HepG2 (cell line): ENCODE data around the gene ABT1. TPM values are rescaled to one million over a fixed set of nuclear protein-coding genes. Genes with fewer than 3 reads are reported as not detected.

Experiments used
- ARID5B ChIP-seq: IDR thresholded peaks from 2 replicates; pipeline ENCODE4 v1.4.0; 2020; ENCODE audit warnings: mild to moderate bottlenecking, missing genetic modification reagents
- KAT2B ChIP-seq: fragments of 150-350 bp; IDR thresholded peaks from 2 replicates; pipeline ENCODE4 v1.6.1; 2014; ENCODE audit warnings: low read depth, low read length, borderline replicate concordance
- KDM5B ChIP-seq: sonication (generic); formaldehyde crosslinking; IDR thresholded peaks from 2 replicates; pipeline ENCODE4 v1.4.0; 2020; ENCODE audit warnings: missing genetic modification reagents, mild to moderate bottlenecking, borderline replicate concordance
- KLF9 ChIP-seq: IDR thresholded peaks from 2 replicates; pipeline ENCODE4 v1.6.1; 2016; ENCODE audit warnings: low read depth
- NCOA1 ChIP-seq: sonication (generic); formaldehyde crosslinking; IDR thresholded peaks from 2 replicates; pipeline ENCODE4 v1.9.0; 2021; ENCODE audit warnings: missing genetic modification reagents
- NCOA2 ChIP-seq: sonication (generic); formaldehyde crosslinking; IDR thresholded peaks from 2 replicates; pipeline ENCODE4 v1.8.0; 2022; ENCODE audit warnings: inconsistent platforms
- RAD21 ChIP-seq: fragments of 450-650 bp; formaldehyde crosslinking; IDR thresholded peaks from 2 replicates; pipeline ENCODE4 v1.5.0; 2020; ENCODE audit warnings: mild to moderate bottlenecking
- SALL1 ChIP-seq: sonication (generic); formaldehyde crosslinking; IDR thresholded peaks from 2 replicates; pipeline ENCODE4 v1.8.0; 2022; ENCODE audit warnings: mild to moderate bottlenecking, missing genetic modification reagents
- TRIM24 ChIP-seq: sonication (generic); formaldehyde crosslinking; IDR thresholded peaks from 2 replicates; pipeline ENCODE4 v1.8.0; 2022; ENCODE audit warnings: mild to moderate bottlenecking, missing genetic modification reagents
- ZMYM4 ChIP-seq: sonication (generic); formaldehyde crosslinking; IDR thresholded peaks from 2 replicates; pipeline ENCODE4 v1.8.1; 2023; ENCODE audit warnings: mild to moderate bottlenecking, missing genetic modification reagents
- ZNF549 ChIP-seq: sonication (generic); formaldehyde crosslinking; IDR thresholded peaks from 2 replicates; pipeline ENCODE4 v1.5.0; 2020; ENCODE audit warnings: missing genetic modification reagents
- ZNF574 ChIP-seq: sonication (generic); formaldehyde crosslinking; IDR thresholded peaks from 2 replicates; pipeline ENCODE4 v1.4.0; 2020; ENCODE audit warnings: missing genetic modification reagents
- ZNF629 ChIP-seq: sonication (generic); formaldehyde crosslinking; conservative IDR thresholded peaks from 2 replicates; pipeline ENCODE4 v1.5.0; 2020; ENCODE audit warnings: missing genetic modification reagents
- polyA plus RNA-seq, 8 experiments: library from polyadenylated mRNA; depleted of rRNA in 3 of 8; stranded (reverse) in 7 of 8; unstranded in 1 of 8; fragments of >200 nt; fragmentation: Illumina TruSeq in 4 of 8; extraction: Trizol in 4 of 8; gene quantifications; 2 replicates each; pipeline versions ENCODE4 v1.2.1 to v1.2.3, GENCODE V29; 2011 to 2016; ENCODE audit warnings: low read depth in 4 of 8, missing spikeins in 1 of 8, mixed read lengths in 1 of 8; ENCODE audit not compliant: insufficient read depth in 1 of 8
- total RNA-seq, 5 experiments: library from RNA; depleted of rRNA; stranded (reverse); fragments of >200 nt; fragmentation: Illumina TruSeq; extraction: Trizol; gene quantifications; 2 replicates each; pipeline ENCODE4 v1.2.3, GENCODE V29; 2016; ENCODE audit warnings: low read depth in 1 of 5
- TF ChIP-seq, protein P1 (sequence below): sonication (generic); formaldehyde crosslinking; IDR thresholded peaks from 2 replicates; pipeline ENCODE4 v1.4.0; 2020; ENCODE audit warnings: mild to moderate bottlenecking, missing genetic modification reagents

Gene ABT1
- total and polyA plus RNA-seq, 2 of the 13 experiments (the other 11 are each of a cell fraction or from before 2014, with no cell fraction given): 38.4 TPM

GRCh38 chr6:26550250-26550993, 46.3 kb upstream of the ABT1 start (continued):
- peak; percentile 44; the same call in 1 of the 2 replicates for TF ChIP-seq NCOA1 (CRISPR knock-in tag)
- TF ChIP-seq KAT2B: no peak
- peak; percentile 76; the same call in 1 of the 2 replicates for TF ChIP-seq KDM5B (CRISPR knock-in tag)
- TF ChIP-seq ZNF574: peak; percentile 94
- no peak for TF ChIP-seq ZNF549 (CRISPR knock-in tag)
- no peak for TF ChIP-seq ZNF629
- no peak for TF ChIP-seq TRIM24
- peak; percentile 92 for TF ChIP-seq SALL1 (CRISPR knock-in tag)
- peak; percentile 81 for TF ChIP-seq ARID5B
- TF ChIP-seq, protein P1, sequence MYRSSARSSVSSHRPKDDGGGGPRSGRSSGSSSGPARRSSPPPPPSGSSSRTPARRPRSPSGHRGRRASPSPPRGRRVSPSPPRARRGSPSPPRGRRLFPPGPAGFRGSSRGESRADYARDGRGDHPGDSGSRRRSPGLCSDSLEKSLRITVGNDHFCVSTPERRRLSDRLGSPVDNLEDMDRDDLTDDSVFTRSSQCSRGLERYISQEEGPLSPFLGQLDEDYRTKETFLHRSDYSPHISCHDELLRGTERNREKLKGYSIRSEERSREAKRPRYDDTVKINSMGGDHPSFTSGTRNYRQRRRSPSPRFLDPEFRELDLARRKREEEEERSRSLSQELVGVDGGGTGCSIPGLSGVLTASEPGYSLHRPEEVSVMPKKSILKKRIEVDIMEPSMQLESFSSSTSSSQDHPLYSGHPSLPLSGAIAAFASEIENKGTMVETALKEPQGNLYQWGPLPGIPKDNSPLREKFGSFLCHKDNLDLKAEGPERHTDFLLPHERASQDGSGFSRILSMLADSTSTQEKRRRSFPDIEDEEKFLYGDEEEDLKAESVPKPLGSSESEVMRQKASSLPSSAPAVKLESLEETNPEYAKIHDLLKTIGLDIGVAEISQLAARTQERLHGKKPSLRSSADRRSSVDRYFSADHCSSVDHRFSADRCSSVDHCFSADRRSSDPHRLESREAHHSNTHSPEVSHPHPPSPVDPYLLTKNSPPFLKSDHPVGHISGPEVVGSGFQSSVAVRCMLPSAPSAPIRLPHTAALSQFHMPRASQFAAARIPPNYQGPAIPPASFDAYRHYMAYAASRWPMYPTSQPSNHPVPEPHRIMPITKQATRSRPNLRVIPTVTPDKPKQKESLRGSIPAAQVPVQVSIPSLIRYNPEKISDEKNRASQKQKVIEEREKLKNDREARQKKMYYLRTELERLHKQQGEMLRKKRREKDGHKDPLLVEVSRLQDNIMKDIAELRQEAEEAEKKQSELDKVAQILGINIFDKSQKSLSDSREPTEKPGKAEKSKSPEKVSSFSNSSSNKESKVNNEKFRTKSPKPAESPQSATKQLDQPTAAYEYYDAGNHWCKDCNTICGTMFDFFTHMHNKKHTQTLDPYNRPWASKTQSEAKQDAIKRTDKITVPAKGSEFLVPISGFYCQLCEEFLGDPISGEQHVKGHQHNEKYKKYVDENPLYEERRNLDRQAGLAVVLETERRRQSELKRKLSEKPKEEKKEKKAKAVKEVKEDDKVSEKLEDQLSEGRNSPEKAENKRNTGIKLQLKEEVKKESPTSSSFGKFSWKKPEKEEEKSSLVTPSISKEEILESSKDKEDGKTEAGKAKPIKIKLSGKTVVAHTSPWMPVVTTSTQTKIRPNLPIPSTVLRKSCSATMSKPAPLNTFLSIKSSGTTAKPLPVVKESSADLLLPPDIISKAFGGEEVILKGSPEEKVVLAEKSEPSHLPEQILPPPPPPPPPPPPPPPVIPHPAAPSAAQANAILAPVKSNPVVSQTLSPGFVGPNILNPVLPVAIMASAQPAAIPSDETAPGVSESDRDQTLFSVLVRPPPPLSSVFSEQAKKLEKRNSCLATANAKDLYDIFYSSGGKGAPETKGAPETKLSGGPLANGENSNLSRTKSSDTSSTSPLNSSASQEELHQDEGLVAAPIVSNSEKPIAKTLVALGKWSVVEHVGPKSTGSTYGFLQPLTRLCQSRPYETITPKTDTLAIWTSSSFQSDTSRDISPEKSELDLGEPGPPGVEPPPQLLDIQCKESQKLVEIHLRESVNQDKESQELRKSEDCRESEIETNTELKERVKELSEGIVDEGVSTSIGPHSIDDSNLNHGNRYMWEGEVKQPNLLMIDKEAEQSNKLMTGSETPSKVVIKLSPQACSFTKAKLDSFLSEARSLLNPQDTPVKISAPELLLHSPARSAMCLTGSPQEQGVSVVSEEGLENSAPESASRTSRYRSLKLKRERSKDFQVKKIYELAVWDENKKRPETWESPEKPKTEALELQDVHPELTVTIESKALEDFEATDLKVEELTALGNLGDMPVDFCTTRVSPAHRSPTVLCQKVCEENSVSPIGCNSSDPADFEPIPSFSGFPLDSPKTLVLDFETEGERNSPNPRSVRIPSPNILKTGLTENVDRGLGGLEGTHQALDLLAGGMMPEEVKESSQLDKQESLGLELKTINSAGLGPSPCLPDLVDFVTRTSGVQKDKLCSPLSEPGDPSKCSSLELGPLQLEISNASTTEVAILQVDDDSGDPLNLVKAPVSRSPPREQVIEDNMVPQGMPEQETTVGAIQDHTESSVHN (CRISPR knock-in tag): 0 out of 2 replicates have a peak, but pooled peaks have one; percentile 20
- peak; percentile 36; the same call in 1 of the 2 replicates for TF ChIP-seq NCOA2 (CRISPR knock-in tag)
- 0 out of 2 replicates have a peak, but pooled peaks have one; percentile 14 for TF ChIP-seq RAD21 (CRISPR knock-in tag)
- TF ChIP-seq ZMYM4 (CRISPR knock-in tag): peak; percentile 84
- no peak for TF ChIP-seq KLF9 (CRISPR knock-in tag)
